Ramos (cell line): ENCODE results near the gene XRN1.
"Not testable (repeated sequence)": the region's sequence is repeated elsewhere in the genome, so short reads cannot be mapped to it uniquely, and the experiment has no call there.

Experiments used
- in situ Hi-C: fragments of 300-500 bp; cut with MboI; formaldehyde crosslinking; loops from one replicate; pipeline ENCODE4 v1.14.3; 2022; ENCODE audit warnings: low sequenced_read_pairs; ENCODE audit not compliant: unreplicated experiment

The XRN1 gene

DNA sequence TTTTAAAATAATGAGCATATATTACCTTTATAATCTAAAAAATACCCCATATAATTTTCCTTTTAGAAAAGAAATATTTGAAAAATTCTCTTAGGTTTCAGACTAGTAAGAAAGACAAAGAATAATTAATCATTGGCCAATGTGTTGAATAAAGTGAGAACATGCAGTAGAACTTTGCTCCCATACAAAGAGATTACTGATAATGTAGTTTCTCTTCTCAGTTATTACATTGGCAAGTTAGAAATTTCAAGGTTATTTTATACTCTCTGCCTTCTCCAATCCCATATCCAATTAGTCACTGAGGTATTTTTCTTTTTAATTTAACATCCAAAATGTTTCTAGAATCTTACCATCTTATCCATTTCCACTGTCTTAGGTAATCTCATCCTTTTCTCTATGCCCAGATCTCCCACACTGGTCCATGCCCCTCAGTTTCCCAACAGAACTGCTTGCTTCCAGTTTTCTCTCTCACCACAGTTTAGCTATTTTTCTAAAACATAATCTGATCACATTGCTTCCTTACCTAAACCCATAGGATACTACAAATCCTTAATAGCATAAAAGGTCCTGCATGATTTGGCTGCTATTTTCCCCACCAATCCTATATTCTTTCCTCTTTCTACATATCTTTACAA, 10.8 kb downstream of the XRN1 start:
- in situ Hi-C loops: no loop called here

DNA sequence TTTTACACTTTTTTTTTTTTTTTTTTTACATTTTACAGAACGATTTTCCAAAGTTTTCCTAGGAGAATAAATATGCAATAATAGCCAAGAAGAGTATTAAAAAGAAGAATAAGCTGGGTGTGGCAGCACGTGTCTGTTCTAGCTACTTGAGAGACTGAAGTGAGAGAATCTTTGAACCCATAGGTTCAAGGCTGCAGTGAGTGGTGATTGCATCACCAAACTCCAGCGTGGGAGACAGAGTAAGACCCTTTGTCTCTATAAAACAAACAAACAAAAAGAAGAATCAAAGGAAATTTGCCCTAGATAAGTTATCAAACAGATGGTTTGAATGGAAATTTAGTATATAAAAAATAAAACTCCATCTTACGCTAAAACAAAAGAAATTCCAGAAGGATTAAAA, 13.3 kb downstream of the XRN1 start:
- in situ Hi-C loops: no loop called here

DNA sequence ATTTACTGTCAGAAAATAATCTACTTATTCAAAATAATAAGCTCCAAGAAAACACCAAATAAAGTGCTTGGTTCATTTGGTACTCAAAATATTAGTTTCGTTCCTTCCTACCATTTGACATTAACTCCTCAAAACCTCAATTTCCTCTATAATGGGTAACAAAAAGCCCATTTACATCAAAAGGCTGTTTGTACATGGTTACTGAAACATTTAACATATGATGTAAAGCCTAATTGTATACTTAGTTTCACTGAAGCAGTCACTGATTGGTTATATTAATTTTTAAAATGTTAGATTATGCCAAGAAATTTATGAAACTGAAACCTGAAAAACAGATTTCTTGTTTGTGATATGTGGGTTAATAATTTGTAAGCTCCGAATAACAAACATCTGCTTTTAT, 14.7 kb downstream of the XRN1 start:
- in situ Hi-C loops: no loop called here

DNA sequence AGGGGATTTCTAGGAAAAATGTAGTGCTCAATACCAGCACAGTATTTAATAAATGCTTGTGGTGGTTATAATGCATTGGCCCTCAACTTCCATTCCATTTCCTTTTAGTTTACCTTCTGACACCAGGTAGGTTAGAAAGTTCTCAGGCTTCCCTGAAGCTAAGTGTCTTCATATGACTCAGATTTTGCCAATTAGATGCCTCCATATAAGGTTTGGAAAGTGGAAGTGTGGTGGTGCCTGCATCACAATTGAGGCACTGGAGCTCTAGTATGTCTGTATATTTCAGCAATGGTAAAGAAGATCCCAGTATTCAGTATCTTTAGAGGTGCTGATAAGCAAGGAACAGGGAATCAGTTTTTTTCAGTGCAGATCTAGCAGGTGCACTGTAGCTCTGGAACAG, 18.3 kb downstream of the XRN1 start:
- in situ Hi-C loops: no loop called here

DNA sequence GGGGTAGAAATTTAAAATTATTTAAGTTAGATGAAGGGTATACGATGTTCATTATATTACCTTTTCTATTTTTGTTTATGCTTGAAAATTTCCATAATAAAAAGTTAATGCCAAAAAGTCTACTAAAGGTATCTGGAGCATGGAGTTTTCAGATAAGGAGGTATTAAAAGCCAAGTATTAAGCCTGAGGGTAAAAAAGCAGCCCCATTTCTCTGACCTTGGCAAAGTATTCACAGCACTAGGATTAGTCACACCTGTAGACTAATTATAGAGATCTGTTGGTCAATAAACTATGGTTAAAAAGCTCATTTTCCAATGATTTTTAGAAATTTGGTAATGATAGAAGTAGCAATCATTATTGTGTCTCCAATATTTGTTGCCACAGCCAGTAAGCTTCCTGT, 23.1 kb downstream of the XRN1 start:
- in situ Hi-C loops: no loop called here

DNA sequence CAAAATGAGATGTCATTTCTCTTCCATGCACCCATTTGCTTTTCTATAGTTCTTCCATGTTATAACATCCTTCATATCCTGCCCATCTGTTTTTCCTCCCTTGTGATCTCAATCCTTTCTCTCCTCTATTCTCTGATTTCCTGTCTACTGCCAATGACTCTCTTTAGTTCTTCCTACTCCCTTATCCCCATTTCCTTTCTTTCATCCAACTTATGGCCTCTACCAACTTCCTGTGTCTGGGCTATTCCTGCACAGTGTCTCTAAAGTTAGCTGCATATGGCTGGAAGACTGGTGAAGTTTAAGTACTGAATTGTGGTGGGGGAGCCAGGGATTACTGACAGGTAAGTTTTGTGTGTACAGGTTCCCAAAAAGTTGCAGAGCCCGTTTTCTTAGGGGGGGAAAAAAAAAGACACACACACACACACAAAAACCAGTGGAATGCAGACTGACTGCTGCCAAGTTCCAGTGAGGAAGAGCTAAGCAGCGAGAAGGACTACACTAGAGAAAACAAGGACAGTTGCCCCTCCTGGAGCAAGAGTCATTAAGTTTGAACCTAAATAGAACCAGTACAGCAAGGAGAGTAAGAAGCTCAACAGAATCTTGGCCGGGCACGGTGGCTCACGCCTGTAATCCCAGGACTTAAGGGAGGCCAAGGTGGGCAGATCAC, 28.8 kb downstream of the XRN1 start:
- in situ Hi-C loops: no loop called here

DNA sequence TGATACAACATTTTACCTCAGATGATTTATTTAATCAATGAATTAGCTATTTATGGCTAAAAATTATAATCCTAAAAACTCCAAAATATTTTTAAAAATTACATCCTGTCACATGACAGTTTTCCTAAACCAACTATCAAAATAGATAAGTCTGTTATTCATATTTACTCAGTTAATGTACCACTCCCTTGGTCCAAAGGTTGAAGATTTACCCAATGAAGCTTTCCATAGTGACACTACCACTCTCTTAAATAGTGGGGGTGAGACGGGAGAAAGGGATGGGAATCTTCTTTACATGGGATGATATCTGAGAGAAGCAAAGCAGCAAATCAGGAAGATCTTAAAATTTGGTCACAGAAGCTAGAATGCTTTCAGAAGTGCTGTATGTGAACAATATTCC, 30.5 kb downstream of the XRN1 start:
- in situ Hi-C loops: no loop called here

DNA sequence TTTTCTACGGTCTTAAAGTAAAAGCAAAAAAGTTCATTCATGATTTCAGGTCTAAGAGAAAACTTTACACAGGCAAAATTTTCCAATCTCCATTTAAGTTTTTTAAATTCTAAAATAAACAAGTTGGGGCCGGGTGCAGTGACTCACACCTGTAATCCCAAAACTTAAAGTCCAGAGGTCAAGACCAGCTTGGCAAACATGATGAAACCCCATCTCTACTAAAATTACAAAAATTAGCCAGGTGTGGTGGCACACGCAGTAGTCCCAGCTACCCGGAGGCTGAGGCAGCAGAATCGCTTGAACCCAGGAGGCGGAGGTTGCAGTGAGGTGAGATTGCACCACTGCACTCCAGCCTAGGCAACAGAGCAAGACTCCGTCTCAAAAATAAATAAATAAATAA, 47.3 kb downstream of the XRN1 start:
- in situ Hi-C loops: not testable (repeated sequence)

DNA sequence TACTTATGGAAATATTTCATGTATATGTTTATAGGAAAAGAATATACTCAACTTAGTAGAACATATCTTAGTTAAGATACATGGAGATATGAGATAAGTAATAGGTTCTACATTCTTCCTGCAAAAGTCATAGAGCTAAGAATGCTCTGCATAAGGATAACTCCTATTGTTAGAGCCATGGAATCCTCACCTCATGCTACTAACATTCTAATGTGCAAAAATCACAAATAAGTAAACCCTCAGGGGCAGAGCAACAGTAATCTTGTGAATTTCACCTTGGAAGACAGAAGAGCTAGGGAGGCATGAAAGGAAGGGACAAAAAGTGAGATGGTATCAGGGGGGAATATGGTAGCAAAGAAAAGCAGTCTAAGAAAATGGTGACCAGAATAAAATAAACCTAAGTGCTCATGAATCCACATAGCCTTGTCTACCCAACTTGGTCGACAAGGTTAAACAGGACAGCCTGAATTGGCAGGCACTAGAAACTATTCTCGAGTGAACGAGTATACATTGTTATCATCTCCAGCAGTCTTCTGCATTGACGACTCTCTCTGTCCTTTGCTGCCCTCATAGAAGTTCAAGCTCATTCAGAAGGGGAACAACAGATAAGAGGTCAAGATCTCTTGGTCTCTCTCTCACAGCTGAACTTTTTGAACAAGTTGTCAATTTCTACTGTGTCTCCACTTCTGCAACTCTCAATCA, 52.8 kb downstream of the XRN1 start:
- in situ Hi-C loops: no loop called here

DNA sequence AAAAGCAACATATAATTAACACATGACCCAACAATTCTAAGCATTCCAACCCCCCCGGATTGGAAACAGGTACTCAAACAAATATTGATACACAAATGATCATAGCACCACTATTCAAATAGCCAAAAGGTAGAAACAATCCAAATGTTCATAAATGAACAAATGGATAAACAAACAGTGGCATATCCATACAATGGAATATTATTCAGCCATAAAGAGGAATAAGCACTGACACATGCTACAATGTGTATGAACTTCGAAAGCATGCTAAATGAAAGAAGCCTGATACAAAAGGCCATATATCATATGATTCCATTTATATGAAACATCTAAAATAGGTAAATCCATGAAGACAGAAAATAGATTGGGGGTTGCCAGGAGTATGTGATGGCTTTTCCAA, 62.8 kb downstream of the XRN1 start:
- in situ Hi-C loops: no loop called here

DNA sequence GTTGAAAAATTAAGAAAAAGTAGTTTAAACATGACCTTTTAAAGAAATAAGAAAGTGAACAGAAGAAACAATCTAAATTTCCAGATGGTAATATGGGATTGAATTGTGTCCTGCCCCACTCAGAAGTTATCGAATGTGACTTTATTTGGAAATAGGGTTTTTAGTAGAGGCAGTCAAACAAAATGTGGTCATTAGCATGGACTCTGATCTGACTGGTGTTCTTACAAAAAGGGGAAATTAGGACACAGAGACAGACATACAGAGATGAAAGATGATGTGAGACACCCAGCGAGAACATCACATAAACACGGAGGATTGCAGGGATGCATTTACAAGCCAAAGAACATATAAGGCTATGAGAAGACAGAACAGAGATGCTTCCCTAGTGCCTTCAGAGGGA, 73.2 kb downstream of the XRN1 start:
- in situ Hi-C loops: no loop called here

DNA sequence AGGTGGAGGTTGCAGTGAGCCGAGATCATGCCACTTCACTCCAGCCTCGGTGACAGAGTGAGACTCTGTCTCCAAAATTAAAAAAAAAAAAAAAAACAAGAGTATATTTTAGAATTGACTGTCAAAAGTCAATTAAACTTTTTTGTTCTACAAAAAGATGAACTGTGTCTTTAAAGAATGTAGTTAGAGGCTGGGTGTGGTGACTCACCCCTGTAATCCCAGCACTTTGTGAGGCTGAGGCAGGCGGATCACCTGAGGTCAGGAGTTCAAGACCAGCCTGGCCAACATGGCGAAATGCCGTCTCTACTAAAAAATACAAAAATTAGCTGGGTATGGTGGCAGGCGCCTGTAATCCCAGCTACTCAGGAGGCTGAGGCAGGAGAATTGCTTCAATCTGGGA, 78.3 kb downstream of the XRN1 start:
- in situ Hi-C loops: not testable (repeated sequence)

DNA sequence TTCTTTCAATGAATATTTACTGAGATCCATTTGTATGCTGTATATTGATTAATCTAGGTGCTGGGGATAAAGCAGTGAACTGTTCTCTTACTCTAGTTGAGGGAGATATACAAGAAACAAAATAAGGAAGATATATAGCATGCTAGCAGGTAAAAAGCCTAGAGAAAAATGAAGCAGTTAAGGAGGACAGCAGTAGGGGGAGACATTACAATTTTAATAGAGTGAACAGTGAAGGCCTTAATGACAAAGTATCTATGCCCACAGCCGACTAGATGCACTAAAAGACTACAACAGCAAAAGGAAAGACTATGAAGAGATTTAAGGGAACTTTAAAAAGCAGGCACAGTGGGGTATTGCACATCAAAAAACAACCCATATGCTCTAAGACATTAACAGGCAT, 81.4 kb downstream of the XRN1 start:
- in situ Hi-C loops: no loop called here

DNA sequence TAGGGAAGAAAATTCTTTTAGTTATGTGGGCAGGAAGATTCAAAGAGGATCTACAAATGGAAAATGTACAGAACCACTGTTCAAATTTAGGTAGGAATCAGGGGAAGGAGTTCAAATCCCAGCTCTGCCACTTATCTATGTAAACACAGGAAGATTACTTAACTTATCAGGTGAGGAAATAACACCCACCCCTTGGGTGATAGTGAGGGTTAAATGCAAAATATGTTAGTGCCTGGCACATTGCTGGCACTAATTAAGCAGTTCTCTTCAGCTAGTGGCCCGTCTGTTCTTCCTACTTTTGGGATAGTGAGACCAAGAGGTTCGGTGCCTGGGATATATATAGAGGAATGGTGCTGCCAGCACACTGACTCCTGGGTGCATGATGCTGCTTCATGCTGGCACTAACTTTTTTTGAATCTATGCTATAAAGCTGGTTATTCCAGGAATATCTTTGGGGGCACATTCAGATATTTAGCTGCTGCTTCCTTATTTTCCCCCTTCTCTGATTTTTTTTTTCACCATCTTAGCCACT, 83.8 kb downstream of the XRN1 start:
- in situ Hi-C loops: no loop called here

DNA sequence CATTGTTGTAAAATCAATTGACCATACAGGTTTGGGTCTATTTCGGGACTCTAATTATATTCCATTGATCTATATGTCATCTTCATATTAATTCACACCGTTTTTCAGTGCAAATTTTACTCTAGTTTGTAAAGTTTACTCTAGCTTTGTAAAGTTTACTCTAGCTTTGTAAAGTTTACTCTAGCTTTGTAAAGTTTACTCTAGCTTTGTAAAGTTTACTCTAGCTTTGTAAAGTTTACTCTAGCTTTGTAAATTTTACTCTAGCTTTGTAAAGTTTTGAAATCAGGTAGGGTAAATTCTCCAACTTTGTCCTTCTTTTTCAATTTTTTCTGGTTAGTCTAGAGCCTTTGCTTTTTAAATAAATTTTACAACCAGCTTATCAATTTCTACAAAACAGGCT, 84.4 kb downstream of the XRN1 start:
- in situ Hi-C loops: not testable (repeated sequence)

DNA sequence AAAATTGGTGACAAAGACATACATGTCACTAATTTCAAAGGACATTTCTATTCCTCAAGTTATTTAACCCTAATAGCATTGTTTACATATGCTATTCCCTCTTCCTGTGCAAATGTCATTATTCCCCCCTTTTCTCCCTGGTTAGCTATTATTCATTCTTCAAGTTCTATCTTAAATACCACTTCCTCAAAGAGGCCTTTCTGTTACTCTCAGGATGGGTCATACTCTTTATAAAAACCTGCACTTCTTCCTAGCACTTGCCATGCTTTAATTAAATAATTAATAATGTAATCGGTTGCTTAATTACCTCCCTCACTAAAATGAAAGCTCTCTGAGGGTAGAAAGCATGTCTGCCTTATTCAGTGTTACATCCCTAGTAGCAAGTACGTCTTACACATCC, 88.5 kb downstream of the XRN1 start:
- in situ Hi-C loops: no loop called here

DNA sequence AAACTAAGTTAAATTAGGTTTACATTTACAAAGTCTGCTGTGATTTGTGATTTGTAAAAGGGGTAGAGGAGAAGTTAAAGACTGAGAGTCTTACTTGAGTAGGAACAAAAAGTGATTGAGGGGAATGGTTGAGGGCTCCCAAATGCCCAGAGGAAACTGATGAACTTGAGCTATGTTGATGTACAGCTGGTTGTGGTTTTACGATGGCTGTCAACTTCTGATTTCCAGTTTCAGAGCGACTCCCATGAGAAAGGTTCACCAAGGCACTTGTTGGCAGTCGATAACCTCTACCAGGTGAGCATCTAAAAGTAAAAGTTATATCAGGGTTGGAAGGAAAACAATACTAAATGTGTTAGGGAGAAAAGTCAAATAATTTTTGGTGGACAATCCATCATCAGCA, 91.0 kb downstream of the XRN1 start:
- in situ Hi-C loops: no loop called here

DNA sequence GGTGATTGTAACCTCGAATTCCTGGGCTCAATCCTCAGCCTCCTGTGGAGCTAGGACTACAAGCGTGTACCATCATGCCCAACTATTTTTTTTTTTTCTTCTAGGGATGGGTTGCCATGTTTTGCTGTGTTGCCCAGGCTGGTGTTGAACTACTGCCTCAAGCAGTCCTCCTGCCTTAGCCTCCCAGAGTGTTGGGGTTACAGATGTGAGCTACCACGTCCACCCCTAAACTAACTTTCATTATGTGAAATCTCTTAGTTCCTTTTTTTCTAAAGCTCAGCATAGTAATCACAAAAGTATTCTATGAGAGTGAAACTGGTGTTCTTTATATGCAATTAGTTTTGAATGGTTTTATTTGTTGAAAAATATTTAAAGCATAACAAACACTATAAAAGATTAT, 92.1 kb downstream of the XRN1 start:
- in situ Hi-C loops: no loop called here

DNA sequence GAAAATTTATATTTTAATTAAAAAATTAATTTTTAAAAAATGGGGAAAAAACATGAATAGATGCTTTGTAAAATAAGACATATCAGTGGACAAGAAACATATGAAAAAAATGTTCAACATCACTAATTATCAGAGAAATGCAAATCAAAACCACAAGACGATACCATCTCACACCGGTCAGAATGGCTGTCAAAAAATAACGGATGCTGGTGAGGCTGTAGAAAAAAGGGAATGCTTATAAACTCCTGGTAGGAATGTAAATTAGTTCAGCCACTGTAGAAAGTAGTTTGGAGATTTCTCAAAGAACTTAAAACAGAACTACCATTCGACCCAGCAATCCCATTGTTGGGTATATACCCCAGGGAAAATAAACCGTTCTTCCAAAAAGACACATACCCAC, 93.8 kb downstream of the XRN1 start:
- in situ Hi-C loops: no loop called here

DNA sequence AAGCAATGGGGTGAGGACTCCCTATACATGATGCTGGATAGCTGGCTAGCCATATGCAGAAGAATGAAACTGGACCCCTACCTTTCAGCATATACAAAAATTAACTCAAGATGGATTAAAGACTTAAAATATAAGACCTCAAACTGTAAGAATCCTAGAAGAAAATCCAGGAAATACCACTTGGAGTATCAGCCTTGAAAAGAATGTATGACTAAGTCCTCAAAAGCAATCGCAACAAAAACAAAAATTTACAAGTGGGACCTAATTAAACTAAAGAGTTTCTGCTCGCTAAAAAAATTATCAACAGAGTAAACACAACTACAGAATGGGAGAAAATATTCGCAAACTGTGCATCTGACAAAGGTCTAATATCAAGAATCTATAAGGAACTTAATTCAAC, 94.3 kb downstream of the XRN1 start:
- in situ Hi-C loops: no loop called here

DNA sequence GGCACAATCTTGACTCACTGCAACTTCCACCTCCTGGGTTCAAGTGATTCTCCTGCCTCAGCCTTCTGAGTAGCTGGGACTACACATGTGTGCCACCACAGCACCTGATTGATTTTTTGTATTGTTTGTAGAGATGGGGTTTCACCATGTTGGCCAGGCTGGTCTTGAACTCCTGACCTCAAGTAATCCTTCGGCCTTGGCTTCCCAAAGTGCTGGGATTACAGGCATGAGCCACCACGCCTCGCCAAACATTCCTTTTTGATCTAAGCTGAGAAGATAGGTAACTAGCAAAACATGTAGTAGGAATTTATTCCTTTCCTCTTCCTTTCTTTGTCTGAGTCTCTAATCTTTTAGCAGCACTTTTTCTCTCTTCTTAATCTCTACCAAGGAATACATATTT, 95.1 kb downstream of the XRN1 start:
- in situ Hi-C loops: not testable (repeated sequence)

DNA sequence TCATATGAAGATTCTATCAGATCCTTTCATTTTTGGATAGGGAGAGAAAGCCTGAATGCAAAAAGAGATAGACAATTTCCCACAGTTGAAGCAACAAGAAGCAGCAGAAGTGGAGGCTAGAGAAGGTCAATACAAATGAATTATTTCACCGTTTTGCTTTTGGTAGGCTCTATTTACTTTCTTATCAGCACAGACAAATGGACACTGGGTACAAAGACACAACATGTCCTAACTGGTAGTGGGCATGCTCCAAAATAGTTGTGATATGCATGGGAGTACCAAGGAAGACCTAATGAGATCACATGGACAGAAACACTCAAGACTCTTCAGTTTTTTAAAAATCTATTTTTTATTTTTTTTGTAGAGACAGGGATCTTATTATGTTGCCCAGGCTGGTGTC, 99.4 kb downstream of the XRN1 start:
- in situ Hi-C loops: no loop called here
